GM18867 (cell line): Measurements from ENCODE around the gene E2F4.

Experiments
- ATAC-seq: cut with Tn5 transposase; IDR thresholded peaks from one replicate; pipeline ENCODE4 v1.9.1; 2021; ENCODE audit warnings: mild to moderate bottlenecking, moderate library complexity; ENCODE audit not compliant: unreplicated experiment

Gene E2F4

GRCh38 chr16:67190448-67191399 lies 1.2 kb upstream of the E2F4 start:
- ATAC-seq = no peak

- ATAC-seq = no peak
These were observed 452 bp upstream of the E2F4 start for GRCh38 chr16:67191411-67191994.

- no peak for ATAC-seq
These were observed 916 bp downstream of the E2F4 start for GRCh38 chr16:67192781-67193361.

GRCh38 chr16:67193536-67193935 lies 1.6 kb downstream of the E2F4 start:
- no peak for ATAC-seq

GRCh38 chr16:67194260-67194659 lies 2.3 kb downstream of the E2F4 start:
- no peak for ATAC-seq

- no peak for ATAC-seq
These were observed 3.7 kb downstream of the E2F4 start for GRCh38 chr16:67195676-67196075.

- no peak for ATAC-seq
These were observed 4.9 kb downstream of the E2F4 start for GRCh38 chr16:67196881-67197280.

- ATAC-seq = no peak
These were observed 5.7 kb downstream of the E2F4 start for GRCh38 chr16:67197704-67198103.

GRCh38 chr16:67198238-67198734 lies 6.3 kb downstream of the E2F4 start:
- ATAC-seq = no peak

- ATAC-seq = no peak
These were observed 7.3 kb downstream of the E2F4 start, which contains the start of gene ELMO3 for GRCh38 chr16:67199011-67199807. TSS of gene ELMO3 (plus strand) at chr16:67199131. CDS start at chr16:67199327, 196 bp downstream.

- no peak for ATAC-seq
These were observed 7.8 kb downstream of the E2F4 start for GRCh38 chr16:67199808-67200198.

GRCh38 chr16:67200491-67200890 lies 8.5 kb downstream of the E2F4 start:
- no peak for ATAC-seq

- ATAC-seq = no peak
These were observed 9.7 kb downstream of the E2F4 start for GRCh38 chr16:67201411-67202345.

GRCh38 chr16:67202426-67202825 lies 10.5 kb downstream of the E2F4 start:
- ATAC-seq = no peak

- ATAC-seq = no peak
These were observed 11.1 kb downstream of the E2F4 start for GRCh38 chr16:67202956-67203493.

GRCh38 chr16:67204076-67204475 lies 12.1 kb downstream of the E2F4 start:
- no peak for ATAC-seq

GRCh38 chr16:67206129-67206837 lies 14.3 kb downstream of the E2F4 start:
- ATAC-seq = no peak

GRCh38 chr16:67206838-67207248 lies 14.9 kb downstream of the E2F4 start:
- no peak for ATAC-seq
